NCI-H524 (cell line): ENCODE results near the gene FGGY.
"Not testable (repeated sequence)": the region's sequence is repeated elsewhere in the genome, so short reads cannot be mapped to it uniquely, and the experiment has no call there.

Experiments
- DNase-seq, 2 experiments: peaks; one replicate each; lab custom pipeline; 2025; lab: John Stamatoyannopoulos, UW

Gene FGGY

DNA sequence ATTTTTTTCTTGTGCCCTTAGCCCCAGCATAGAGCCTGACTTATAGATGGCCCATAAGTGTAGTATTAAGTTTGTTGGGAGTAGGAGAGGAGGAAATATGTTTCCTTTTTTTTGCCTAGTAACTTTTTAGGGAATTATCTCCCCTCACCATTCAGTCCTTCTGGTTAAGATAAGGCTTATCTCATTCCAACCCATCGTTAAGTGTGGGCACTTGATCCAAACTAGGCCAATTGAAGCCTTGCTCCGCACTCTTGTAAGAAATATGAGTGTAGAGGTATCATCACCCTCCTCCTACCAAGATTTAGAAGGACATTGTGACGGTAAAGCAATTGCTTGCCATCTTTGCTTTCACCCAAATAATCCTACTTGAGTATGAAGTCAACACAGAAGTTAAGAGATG lies 8.8 kb upstream of the FGGY start:
- no peak for DNase-seq

DNA sequence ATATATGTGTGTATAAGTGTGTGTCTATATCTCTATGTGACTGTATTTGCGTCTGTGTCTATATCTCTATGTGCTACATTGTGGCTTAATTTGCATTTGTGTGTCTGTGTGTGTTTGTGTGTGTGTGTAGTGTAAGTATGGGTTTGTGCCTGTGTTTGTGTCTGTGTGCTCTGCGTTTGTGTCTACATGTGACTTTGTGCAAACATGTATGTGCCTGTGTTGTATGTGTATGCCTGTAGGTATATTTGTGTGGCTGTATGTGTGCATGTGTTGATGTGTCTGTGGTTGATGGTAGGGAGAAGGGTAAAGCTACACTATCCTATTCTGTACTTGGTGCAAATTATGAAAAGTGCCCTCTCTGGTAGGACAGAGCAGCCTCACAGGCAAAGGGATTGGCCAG lies 7.3 kb upstream of the FGGY start:
- DNase-seq: no peak

DNA sequence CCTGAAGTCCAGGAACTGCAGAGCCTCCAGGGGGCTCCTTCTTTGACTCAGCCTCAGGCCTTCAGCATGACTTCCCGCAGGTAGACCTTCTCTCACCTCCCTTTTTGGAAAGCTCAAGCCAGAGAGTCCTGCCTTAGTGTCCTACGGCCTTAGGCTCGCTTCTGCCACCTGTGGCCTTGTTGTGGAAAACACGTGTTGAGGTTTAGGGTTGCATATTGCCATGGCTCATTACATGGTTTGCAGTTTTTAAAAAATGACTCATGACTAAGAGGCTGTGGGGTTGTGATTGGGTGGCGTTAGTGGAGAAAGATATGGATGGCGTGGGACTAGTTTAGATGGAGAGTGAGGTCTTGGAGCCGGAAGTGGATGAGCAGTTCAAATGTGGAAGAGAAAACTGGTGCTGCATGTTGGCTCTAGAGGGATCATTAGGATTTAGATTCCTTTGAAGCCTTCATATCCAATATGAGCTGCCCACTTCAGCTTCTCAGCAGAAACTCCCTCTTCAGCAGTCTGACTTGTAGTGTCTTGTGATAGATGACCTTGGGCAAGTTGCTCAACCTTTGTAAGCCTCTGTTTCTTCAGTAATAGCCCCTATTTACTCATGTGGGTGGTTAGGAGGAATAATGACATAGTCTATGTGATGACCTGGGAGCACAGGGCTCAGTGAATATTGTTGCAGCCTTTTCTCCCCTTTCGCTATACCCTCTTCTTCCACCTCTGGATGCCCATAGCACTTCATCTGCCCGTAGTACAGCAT lies 6.5 kb upstream of the FGGY start:
- peak in 1 of 2 experiments; percentile 38 for DNase-seq

DNA sequence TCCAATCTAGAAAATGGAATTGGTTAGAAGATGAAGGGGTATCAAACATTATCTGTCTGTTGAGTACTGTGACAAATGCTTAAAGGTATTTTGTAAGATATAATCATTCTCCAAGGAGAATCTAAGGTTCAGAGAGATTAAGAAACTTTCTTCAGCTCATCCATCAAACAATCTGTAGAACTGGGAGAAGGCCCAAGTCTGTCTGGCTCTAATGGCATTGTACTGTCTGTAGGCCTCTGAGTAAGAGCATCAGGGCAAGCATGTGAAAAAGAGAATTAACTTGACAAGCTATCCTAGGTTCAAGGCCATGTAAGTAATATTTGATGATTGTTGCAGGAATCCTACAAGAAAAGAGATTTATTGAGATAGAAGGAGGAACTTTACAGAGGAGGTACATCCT lies 5.3 kb upstream of the FGGY start:
- DNase-seq: no peak

DNA sequence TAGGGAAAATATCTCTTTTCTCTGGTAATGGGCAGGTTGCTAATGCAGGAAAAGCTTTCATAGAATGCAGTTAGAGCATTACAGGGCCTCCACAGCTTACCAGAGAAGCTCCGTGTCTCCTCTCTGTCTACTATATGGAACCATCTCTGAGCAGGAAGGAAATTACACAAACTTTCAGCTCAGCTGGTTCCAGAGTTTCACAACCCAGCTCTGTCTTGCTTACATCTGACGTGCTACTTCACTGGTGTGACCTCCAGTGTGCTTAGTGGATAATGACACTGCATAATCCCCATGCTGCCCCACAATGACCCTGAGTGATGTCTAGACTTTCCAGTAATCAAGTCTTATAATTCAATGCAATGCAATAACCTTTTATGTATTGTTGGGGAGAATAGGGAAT lies 4.3 kb upstream of the FGGY start:
- DNase-seq: no peak

DNA sequence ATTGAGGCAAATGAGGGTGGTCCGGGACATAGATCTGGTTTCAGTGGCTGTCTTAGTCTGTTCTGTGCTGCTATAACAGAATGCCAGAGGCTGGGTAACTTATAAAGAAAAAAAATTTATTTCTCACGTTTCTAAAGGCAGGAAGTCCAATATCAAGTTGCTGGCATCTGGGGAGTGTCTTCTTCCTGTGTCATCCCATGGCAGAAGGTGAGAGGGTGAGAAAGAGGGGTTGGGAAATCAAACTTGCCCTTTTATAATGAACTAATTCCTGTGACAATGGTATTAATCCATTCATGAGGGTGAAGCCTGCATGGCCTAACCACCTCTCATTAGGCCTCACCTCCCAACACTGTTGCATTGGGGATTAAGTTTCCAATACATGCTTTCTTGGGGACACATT lies 3.7 kb upstream of the FGGY start:
- no peak for DNase-seq

DNA sequence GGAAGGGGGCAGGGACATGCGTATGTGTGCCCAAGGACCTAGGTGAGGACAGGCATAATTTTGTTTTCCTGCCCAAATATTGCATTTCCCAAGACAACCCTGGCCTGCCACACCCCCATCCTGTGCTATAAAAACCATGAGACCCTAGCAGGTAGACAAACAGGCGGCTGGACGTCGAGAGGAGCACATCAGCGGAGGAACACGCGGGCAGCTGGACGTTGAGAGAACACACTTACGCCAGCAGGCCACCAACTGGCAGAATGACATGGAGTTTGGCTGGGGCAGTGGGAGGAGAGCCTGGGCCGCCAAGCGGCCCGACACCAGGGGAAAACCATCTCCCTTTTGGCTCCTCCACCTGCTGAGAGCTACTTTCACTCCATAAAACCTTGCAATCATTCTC lies 3.0 kb upstream of the FGGY start:
- no peak for DNase-seq

DNA sequence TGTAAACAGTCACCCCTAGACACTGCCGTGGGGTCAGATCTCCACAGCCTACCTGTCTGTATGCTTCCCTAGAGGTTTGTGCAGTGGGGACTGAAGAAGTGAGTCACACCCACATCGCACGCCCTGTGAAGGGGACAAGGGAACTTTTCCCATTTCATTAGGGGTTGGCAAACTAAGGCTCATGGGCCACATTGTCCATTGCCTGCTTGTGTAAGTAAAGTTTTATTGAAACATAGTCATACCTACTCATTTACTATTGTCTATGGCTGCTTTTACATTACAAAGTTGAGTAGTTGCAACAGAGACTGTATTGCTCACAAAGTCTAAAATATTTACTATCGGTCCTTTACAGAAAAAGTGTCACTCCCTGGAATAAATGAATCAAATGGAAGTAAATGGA lies 2.5 kb upstream of the FGGY start:
- no peak for DNase-seq

DNA sequence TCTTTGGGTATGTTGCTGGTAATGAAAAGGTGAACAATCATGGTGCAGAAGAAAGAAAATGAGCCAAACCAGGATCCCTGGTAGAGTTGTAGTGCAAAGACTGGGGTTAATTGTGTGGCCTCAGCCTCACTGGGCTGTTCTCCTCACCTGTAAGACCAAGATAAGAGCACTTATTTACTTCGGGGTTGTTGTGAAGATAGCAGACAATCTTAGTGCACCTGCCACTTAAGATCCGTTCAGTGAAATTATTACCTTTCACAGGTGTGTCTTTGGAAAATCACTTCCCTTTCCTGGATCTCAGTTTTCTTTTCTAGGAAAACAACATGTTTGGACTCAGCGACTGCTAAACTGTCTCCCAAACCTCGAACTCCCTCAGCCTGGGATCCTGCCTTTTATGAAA lies 1.3 kb upstream of the FGGY start:
- no peak for DNase-seq

DNA sequence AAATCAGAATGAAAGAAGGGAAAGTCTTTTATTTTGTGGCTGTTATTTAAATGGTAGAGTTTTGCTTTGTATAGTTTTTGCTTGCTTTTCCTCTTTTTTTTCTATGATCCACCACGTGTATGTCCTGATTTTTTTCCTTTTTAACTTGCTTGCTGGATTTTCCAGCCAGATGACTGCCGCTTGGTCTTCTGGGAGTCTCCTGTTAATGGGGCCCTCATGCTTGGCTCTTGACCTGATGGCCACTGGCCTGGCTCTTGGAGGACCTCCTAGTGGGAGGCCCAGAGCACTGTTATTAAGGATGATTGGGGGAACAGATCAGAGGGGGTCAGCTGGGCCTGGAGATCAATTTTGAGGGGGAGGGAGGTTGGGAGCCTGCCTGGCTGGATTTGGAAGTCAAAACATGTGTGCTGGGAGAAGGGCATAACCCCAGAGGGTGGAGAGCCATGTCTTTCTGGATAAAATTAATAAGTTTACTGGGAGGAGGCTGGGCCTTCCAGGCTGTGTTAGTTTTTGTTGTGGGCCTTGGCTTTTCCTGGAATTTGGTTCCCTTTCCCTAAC lies 1.2 kb downstream of the FGGY start:
- no peak for DNase-seq

DNA sequence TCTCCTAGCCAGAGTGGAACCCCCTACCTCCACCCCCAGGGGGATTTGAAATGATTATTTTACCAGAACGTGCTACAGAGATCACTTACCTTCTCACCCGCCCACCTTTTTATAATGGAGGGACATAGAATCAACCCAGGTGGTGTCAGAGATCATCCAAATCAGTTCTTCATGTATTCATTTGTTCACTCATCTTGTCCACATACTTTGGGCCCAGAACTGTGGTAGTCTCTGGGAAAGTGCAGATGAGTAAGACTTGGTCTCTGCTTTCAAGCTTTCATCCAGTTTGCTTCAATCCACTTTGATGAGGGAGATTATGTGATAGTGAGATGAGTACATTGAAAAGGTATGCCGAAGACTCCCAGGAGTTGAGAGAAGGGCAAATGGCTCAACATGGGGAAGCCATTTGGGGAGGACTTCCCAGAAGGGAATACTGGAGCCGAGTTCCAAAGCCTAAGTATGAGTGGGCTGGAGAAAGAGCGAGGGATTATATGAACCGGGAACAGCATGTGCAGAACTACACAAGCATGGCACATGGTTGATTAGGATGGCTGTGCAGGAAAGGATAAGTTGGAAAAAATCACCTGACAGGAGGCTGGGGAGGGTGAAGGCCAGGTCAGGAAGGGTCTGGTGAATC lies 1.9 kb downstream of the FGGY start:
- no peak for DNase-seq

DNA sequence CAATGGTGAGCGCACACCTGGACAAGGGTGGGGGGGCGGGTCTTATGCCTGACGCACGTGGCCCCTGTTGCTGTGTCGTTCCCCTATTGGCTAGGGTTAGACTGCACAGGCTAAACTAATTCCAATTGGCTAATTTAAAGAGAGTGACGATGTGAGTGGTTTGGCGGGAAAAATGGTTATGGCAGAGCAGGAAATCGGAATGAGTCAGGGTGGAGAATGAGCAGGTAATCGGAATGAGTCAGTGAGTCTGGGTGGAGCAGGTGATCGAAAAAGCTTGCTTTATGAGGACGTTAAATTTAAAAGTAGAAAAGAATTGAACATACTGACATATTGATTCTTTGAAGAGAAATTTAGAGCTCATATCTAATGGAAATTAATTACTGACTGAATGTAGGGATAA lies 2.8 kb downstream of the FGGY start:
- not testable (repeated sequence) for DNase-seq

DNA sequence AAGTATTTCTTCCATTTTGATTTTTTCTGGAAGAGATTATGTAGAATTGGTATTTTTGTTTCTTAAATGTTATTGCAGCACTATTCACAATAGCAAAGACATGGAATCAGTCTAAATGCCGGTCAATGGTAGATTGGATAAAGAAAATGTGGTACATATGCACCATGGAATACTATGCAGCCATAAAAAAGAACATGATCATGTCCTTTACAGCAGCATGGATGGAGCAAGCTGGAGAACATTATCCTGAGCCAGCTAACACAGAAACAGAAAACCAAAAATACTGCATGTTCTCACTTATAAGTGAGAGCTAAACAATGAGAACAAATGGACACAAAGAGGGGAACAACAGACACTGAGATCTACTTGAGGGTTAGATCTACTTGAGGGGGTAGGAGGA lies 5.4 kb downstream of the FGGY start:
- DNase-seq: no peak

DNA sequence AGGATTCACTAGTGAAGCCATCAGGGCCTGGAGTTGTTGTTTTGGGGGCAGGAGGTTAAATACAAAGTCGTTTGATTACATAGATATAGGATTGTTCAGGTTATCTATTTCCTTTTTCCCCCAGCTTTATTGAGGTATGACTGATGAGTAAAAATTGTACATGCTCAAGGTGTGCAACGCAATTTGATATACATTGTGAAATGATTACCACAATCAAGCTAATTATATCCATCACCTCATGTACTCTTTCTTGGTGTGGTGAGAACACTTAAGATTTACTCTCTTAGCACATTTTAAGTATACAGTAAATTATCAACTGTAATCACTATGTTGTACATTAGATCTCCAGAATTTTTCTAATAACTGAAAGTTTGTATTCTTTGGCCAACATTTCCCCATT lies 6.0 kb downstream of the FGGY start:
- DNase-seq: no peak

DNA sequence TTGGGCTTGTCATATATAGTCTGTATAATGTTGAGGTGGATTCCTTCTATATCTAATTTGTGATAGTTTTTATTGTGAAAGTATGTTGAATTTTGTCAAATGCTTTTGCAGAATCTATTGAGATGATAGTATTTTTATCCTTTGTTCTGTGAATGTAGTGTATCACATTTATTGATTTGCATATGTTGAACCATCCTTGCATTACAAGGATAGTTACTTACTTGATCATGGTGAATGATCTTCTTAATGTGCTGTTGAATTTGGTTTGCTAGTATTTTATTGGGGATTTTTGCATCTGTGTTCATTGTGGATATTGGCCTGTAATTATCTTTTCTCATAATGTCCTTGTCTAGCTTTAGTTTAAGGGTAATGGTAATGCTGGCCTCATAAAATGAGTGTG lies 8.3 kb downstream of the FGGY start:
- no peak for DNase-seq

DNA sequence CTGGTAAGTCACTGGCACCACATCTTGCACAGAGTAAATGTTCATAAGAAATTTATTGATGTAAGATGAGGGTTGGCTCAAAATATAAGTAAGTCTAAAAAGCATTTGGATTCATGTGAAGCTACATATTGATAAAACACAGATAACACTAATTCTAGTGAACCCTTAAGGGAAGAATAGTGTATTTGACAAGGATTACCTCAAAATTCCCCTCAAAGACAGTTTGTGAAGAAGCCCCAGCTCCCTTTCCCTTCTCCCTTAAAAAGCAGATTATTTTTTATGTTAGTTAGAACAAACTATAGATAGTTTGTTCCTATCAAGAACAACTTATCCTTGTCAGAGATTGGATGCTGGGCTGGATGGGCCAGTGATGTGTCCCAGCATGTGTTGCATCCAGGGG lies 10.7 kb downstream of the FGGY start:
- no peak for DNase-seq

DNA sequence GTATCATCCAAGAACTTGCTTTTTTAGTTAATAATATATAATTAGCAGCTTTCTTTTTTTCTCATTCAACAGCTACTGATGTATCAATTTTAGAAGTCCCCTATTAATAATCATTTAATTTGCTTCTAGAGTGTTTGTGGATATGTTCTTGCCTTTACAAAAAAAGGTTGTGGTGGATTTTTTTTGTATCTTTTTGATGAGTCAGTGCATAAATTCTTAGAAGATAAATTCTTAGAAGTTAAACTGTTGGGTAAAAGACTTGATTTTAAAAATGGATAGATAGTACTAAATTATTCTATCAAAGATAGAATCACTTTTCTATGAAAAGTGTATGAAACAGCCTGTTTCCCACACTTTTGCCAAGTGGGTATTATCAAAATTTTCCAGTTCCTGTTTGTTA lies 11.9 kb downstream of the FGGY start:
- DNase-seq: no peak

DNA sequence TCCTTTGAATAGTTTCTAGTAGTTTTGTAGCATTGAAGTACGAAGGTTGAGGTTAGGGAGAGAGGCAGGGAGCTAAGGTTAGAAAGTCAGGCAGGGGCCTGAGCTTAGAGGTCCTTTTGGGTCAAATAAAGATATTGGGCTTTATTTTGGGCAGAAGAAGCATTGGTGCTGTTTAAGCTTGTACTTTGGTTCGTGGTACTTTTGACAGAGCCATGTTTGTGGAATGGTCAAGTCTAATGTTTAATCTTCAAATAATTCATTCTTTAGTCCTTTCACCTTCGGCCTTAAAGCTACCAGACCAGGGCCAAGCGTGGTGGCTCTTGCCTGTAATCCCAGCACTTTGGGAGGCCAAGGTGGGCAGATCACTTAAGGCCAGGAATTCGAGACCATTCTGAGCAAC lies 12.5 kb downstream of the FGGY start:
- DNase-seq: no peak

DNA sequence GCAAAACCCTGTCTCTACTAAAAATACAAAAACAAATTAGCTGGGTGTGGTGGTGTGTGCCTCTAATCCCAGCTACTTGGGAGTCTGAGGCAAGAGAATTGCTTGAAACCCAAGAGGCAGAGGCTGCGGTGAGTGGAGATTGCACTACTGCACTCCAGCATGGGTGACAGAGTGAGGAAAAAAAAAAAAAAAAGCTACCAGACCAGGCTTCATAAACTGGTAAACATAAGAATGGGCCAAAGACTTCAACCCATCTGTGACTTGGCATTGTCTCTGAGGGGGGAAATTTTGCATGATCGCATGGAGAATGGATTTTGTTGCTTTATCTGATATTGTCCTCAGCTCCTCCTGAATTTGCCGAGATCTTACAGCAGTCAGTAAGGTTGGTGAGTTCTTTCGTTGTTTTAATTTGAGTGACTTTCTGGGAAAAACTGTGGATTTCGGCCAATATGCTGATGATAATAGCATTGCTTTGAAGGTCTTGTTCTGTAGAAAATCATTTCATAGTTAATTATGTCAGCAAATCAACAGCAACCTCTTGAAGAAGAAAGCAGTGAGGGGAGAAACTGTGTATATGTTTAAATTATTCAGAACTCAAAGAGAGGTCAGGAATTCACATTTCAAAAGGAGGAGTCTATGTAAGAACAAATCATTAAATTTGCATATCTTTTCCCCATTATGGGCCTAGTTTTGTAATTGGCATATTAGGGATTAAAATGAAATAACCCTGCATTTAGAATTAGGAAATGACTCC lies 13.1 kb downstream of the FGGY start:
- DNase-seq: no peak

DNA sequence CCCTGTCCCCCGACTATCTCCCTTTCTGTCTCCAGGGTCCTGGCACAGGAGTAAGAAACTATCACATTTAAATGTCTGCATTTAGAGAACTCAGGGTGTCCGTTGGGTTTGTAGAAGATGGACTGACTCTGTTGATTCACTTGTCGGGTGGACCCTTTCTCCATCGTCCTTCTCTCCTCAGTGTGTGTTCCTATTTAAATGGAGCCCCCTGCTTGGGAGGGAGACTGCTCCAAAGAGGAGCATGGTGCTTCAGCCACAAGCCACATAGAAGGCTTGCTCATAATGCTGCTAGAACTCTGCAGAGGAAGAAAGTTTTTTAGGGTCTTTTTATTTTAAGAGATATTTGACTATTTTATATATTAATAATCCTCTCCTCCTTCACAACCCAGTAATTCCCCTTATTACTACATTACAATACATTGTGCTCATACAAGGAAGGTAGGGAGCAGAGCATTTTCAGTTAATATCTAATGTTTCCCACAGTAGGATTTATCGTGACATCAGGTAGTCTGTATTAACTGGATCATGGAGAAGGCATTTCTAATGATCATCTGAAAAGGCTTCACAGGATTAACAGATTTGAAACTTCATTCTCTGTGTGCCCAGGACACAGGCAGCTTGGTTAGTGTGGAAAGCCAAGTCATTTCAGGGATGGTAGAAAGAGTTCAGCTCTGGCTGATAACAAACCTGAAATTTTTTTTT lies 13.8 kb downstream of the FGGY start:
- DNase-seq: no peak

DNA sequence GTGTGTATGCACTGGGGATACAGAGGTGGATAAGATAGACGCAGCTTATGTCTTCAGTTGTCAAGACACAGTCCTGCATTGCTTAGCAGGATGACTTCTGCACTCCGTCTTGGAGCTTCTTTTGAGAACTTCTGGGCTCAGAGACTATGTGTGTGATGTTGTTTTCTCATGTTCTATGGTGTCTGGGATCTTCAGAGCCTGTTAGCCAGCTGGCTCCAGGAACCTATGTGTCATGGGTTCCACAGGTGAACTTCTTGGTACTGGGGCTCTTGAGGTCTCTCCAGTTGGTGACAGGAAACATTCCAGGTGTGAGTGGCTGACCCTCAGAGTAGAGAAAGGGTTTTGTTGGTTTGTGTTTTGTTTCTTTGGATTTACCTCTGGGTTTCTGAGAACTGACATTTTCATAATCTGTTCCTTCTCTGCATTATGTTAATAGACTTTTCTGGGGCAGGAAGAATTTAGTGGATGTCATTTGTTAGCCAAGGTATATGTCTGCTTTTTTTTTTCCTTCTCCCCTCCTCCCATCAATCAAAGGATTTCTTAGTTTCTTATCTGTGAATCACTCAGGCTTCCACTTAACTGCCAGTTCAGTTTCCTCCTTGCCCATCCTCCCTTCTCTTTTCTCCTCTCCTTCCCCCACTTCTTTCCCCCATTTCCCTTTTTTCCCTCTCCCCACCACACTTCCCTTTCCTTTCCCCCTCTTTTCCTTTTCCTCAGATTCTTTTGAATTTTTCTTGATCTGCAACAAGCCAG lies 18.1 kb downstream of the FGGY start:
- DNase-seq: no peak
